HCT116 (cell line): ENCODE measurements around the gene ITM2C.

Source experiments
- EGR1 ChIP-seq: IDR thresholded peaks from 2 replicates; pipeline ENCODE4 v1.6.1; 2012; ENCODE audit warnings: low read depth
- EZH2phosphoT487 ChIP-seq: fragments of 200-600 bp; IDR thresholded peaks from 2 replicates; pipeline ENCODE4 v1.6.1; 2018; ENCODE audit warnings: antibody characterized with exemption, borderline replicate concordance
- ZNF274 ChIP-seq: fragments of 200-500 bp; sonication (Bioruptor generic); IDR thresholded peaks from 2 replicates; pipeline ENCODE4 v1.6.1; 2014; ENCODE audit warnings: mild to moderate bottlenecking, low read depth, low read length, inconsistent platforms

GRCh38 chr2:230916218-230916617 lies 51.5 kb downstream of the ITM2C start:
- TF ChIP-seq EZH2phosphoT487 (no peak), EGR1 (no peak), ZNF274 (no peak)
